NCI-H748 (cell line): ENCODE data around the gene CCDC102A.

Source experiments
- DNase-seq: peaks from one replicate; lab custom pipeline; 2025; ENCODE audit not compliant: unreplicated experiment; lab: John Stamatoyannopoulos, UW

Gene CCDC102A

DNA sequence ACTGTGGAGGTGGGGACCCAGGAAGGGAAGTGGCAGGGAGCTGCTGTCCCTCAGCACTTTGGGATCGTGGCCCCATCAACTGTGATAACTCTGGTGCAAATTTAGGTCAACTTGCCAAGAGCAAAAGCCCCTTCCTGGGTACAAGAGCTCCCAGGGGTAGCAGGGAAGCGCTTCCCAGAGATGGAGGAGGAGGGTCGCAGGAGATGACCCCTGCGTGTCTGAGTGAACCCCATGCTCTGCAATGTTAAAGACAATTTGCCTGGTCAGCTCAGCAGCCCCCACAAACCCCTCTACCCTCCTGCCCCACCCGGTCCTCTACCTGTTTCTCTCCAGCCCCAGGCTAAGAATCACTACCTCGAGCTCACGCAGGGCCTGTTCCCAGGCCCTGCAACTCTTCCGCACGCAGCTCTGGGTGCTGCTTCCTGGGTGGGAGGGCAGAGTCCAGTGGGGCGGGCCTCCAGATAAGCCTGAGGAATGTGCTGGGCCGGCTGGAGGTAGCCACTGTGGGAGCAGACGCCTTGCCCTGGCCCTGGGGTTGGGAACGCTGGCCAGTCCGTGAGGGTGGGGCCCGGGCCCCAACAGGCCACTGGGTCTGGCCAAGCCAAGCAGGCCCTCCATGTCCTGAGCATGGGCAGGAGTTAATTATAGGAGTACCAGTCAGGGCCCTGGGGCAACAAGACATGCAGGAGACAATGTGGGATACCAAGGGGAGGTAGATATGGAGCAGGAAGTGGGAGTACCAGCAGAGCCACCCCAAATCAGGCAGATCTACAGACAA is 56.2 kb downstream of the CCDC102A start:
- no peak for DNase-seq

- DNase-seq, result peak; percentile 48
Measured at GRCh38 chr16:57479205-57479975, 57.0 kb downstream of the CCDC102A start.

DNA sequence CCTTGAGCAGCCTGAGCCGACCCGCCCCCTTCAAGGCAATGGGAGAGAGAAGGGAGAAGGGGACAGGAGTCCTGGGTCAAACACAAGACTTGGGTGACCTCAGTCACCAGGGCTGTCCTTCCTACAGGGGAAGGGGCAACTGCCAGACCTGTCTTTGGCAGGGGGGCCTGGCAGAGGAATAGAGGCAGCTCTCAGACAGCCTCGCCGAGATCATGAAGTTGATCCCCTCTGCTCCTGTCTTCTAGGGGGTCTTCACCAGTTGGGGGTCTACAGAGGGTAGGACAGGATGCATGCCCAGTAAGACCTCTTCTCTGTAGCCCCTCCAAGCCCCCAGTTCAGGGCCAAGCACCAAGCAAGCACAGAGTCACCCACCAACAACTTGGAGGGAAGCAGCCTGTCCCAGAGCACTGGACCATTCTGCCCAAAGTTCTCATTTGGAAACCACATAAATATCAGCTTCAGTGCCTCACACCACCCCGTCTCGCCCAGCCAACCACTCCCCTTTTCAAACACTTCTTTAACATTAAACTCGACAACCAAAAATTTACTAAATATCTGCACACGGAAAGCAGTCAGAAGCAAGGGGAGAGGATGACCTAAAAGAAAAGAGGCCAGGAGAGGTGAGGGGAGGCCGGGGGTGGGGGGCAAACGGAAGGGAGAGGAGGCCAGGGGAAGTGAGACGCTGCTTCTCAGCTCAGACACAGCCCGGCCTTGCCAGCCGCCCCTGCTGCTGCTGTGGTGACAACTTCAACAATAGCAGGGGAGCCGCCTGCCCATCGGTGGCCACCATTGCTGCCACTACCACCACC is 57.8 kb downstream of the CCDC102A start:
- DNase-seq, result no peak

DNA sequence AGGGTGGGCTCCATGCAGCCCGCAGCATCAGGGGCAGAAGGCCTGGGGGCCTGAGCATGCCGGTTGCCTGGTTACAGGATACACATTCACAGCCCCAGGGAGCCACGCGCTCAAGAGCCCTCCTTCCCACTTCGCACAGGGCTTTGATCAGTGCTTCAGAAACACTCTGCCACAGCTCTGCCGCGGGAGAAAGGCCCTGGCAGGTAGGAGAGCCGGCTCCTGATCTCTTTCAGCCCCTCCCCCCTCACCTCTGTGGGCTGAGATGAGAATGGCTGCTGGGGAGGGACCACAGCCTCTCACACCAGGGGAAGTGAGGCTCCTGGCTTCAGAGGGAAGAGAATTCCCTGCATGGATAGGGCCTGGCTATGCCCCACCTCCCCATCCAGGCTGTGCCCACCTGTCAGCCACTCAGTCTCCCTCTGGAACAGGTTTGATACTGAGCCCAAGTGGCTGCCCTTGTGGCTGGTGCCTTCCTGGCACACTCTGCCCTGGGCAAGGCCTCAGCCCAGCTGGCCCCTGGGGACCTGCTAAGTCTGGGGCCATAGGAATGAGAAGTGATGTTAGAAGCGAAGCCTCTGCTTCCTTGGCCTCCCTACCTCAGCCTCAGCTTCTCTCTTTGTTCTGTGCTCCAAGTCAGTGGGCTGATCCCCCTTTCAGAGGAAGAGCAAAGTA is 58.7 kb downstream of the CCDC102A start:
- DNase-seq, result peak; percentile 3

DNA sequence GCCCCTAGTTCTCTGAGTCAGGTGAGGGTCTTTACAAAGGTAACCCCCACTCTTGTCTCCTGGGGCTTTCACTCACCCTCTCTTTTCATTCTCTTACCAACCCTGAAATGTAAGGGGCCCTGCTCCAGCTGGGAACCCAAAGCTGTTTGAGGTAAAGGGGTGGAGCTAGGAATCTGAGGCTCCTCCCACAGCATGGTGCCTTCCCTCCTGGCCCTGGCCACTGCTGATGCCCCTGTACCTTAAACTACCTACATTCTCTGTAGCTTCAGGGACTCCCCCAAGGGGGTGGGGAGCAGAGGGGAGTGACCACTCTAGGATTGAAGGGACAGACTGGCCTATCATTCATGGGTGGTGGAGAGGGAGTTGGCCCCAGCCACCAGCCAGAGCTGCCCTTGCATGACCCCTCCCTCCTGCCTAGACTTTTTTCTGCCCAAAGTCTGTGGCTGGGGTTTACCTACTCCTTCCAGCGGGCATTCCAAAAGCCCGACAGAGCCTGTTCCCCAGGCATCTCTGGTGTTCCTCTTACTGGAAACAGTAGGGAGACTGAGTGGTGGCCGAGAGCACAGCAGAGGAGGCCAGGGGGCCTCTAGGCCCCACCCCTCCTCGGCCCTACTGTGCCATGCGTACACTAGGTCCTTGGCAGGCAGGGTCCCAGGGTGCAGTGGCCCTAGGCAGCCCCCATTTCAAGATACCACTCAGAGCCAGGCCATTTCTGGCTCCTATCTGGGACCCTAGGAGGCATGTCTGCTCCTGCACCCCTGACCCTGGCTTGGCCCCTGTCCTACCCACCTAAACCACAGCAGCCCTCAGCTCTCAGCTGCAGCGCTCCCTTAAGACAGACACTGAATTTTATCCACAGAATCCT is 59.6 kb downstream of the CCDC102A start:
- no peak for DNase-seq

GRCh38 chr16:57475711-57476339 is 60.5 kb downstream of the CCDC102A start:
- DNase-seq, result peak; percentile 53

DNA sequence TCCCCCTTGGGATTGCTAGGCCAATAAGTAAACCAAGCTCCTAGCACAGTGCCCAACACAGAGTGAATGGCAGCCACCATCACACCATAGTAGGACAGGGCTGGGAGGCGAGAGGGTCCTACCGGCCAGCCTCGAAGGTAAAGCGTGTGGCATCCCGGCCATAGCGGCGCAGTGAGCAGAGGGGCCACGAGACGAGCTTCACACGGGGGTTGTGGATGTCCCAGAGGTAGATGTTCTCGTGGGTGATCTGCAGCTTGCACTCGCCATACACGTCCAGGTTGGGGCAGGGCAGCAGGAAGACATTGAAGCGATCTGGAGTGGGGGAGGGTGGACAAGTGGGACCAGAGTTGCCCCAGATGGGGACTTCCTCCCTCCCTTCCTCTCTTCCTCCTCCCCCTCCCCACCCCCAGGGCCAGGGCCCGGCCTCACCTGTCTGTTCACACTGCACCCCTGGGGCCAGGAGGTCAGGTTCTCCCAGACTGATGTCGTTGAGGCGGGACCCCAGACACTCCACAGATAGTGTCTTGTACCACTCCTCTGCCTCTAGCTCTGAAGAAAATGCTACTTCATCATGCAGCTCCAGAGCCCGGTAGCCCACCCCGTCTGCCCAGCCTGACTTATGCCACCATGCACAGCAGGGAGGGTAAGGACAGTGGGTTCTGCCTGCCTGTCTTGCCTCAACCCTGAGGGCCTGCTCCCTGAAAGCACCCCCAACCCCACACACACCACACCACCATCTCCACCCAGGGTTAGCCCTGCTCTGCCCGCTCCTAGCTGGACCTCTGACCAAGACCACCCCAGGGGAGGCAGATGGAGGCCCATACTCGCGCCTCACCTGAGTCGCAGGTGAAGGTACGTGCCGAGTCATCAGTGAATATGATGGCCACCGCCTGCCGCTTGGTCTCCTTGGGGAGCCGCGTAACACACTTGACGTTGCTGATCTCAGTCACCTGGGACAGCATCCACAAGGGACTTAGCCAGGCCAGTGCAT is 61.4 kb downstream of the CCDC102A start:
- DNase-seq, result no peak

DNA sequence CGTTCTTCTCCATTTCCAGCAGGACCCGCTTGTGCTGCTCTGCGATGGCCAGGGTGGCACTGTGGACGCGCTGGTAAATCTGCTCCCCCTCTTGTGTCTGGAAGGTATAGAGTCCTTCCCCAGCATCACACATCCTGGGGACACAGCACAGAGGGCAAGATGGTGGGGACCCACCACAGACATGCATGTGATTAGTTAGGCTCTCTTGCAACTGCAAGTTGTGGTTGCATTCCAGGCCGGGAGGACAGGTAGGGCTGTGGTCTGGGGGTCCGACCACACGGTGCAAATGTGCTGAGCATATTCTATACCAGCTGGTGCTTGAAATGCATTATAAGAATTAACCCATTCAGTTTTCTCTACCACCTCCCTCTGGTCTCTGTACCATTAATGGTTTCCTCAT is 62.5 kb downstream of the CCDC102A start:
- DNase-seq, result no peak

DNA sequence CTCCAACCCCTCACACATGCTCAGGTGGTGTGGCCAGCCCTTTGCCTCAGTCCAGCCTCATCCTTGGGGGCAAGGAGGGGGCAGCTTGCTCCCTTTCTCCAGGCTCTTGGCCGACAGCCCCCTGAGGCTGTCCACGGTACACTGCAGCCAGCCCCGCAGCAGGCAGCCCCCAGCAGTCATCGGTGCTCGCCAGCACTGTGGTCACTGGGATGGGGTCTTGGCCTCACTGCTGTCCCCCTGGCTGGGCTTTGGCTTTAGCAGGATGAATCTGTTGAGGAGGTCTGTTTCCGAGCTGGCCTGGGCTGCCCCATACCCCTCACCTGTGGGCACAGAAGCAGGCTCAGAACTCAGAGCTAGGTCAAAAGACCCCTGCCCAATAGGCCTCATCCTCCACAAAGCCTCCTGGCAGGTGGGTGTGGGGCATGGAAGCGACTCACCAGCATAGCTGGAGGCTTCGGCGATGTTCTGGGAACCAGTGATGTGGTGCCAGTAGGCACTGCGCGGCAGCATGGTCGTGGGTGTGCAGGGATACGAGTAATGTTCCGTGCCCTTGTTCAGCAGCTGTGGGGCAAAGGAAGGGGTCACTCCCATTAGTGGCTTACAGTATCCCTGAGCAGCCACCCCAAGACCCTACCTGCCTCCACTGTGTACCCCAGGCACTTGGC is 63.1 kb downstream of the CCDC102A start:
- DNase-seq, result no peak

- no peak for DNase-seq
Measured at GRCh38 chr16:57472665-57473060, 63.7 kb downstream of the CCDC102A start.

GRCh38 chr16:57471852-57472664 is 64.3 kb downstream of the CCDC102A start:
- DNase-seq, result no peak

GRCh38 chr16:57471209-57471608 is 65.2 kb downstream of the CCDC102A start:
- DNase-seq, result no peak

GRCh38 chr16:57470711-57471110 is 65.7 kb downstream of the CCDC102A start:
- no peak for DNase-seq

- DNase-seq, result no peak
Measured at GRCh38 chr16:57469917-57470470, 66.4 kb downstream of the CCDC102A start.

DNA sequence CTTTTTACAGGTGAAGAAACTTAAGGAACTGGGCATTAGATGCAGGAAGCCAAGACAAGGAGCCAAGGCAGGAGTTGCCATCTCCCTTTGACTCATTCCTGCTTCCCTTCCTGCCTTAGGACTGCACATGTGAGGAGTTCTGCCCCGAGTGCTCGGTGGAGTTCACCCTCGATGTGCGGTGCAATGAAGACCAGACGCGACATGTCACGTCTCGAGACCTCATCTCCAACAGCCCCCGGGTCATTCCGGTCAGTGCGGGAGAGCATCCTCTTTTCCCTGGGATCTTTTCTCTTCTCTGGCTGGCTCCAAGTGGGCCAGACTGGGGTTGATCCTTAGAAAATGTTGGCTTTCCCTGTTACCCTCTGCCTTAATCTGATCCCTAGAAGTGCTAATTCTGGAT is 67.3 kb downstream of the CCDC102A start:
- no peak for DNase-seq

DNA sequence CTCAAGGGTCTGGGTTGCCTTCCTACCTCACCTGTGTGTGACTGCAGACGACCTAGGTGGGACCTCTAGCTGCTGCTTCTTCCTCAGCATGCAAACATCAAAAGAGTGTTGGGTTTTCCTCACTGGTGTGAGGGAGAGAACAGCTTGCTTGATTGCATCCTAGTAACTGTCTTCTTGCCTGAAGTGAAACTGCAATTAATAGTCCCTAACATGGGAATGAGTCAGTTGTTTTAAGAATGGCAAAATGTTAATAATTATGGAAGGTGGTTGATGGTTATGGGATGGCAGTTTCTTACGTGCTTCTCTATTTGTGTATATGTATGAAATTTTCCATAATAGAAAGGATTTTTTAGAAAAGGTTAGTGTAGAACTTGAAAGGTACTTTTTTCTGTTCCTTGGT is 68.0 kb downstream of the CCDC102A start:
- no peak for DNase-seq

DNA sequence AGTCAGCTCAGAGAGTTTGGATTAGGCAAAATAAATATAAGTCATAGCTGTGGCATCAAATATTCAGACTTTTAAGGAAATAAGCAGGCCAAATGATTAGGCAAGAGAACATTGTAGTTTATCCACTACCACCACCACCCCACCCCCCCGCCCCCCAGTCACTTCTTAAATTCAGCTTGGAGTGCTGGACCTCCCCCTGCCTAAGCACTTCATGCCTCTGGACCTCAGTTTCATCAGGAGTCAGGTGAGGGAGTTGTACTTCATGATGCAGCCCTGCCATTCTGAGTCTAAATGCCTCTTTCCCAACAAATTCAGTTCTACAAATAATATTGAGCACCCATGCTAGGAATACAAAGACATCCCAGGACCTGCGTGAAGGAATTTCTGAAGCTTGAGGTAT is 71.8 kb downstream of the CCDC102A start:
- no peak for DNase-seq
